Kidney (tissue), 14 donors: Measurements from ENCODE around the gene GFI1B. TPM values are rescaled to one million over a fixed set of nuclear protein-coding genes. Genes with fewer than 3 reads are reported as not detected.
A peak's percentile ranks its signal among the peaks of the same experiment; 100 is the strongest.
"Not testable (repeated sequence)": the region's sequence is repeated elsewhere in the genome, so short reads cannot be mapped to it uniquely, and the experiment has no call there.

Experiments
- DNase-seq, 5 donors: peaks; one replicate each; pipeline ENCODE4 v3.0.0-alpha.2; 2013 to 2020
- FAIRE-seq: peaks from 2 replicates; lab custom pipeline; 2012; peaks lifted over from hg19 to GRCh38; lab: Jason Lieb, UNC
- H3K27ac ChIP-seq, 2 donors: one replicate each; pipeline ENCODE4 v1.7.0; 2013; ENCODE audit warnings: low read depth in 2 of 2, low read length in 2 of 2, inconsistent platforms in 1 of 2
- H3K27me3 ChIP-seq: one replicate; pipeline ENCODE4 v1.7.1; 2013; ENCODE audit warnings: low read length, inconsistent platforms; ENCODE audit not compliant: control insufficient read depth, insufficient read depth
- H3K36me3 ChIP-seq, 3 donors: one replicate each; pipeline versions ENCODE4 v1.7.0 to v1.7.1; 2013; ENCODE audit warnings: low read length in 3 of 3, control low read depth in 1 of 3, inconsistent platforms in 1 of 3; ENCODE audit not compliant: insufficient read depth in 3 of 3, control insufficient read depth in 2 of 3
- H3K4me1 ChIP-seq, 3 donors: one replicate each; pipeline versions ENCODE4 v1.7.0 to v1.7.1; 2013; ENCODE audit warnings: low read length in 3 of 3, inconsistent platforms in 1 of 3, low read depth in 1 of 3; ENCODE audit not compliant: control insufficient read depth in 2 of 3, insufficient read depth in 2 of 3
- H3K4me3 ChIP-seq, 3 donors: one replicate each; pipeline versions ENCODE4 v1.7.0 to v1.8.1; 2013; ENCODE audit warnings: low read length in 3 of 3, control low read depth in 1 of 3, inconsistent platforms in 1 of 3
- H3K9ac ChIP-seq, 3 donors: one replicate each; pipeline versions ENCODE4 v1.7.0 to v1.7.1; 2013; ENCODE audit warnings: low read length in 3 of 3, control low read depth in 1 of 3, inconsistent platforms in 1 of 3
- H3K9me3 ChIP-seq, 3 donors: one replicate each; pipeline versions ENCODE4 v1.7.0 to v1.7.1; 2013; ENCODE audit warnings: low read length in 3 of 3, control low read depth in 1 of 3, inconsistent platforms in 1 of 3; ENCODE audit not compliant: control insufficient read depth in 2 of 3, insufficient read depth in 1 of 3
- CTCF ChIP-seq: IDR thresholded peaks from 3 replicates; pipeline ENCODE4 v1.5.1; 2012; ENCODE audit warnings: mild to moderate bottlenecking, moderate library complexity, borderline replicate concordance; ENCODE audit not compliant: insufficient read depth; ENCODE audit errors: extremely low read depth
- intact Hi-C: fragments of 100-400 bp; cut with DNase I; formaldehyde crosslinking; loops from one replicate; pipeline ENCODE4 v1.11.1; 2022
- polyA plus RNA-seq: library from polyadenylated mRNA; stranded (reverse); fragments of 350-450 nt; fragmentation: Illumina TruSeq; extraction: RNeasy Lipid Tissue Mini Kit (QIAGEN cat#74804); gene quantifications from one replicate; pipeline ENCODE4 v1.2.3, GENCODE V29; 2014; ENCODE audit warnings: low read depth, low replicate concordance; ENCODE audit not compliant: insufficient read depth
- total RNA-seq: library from RNA; stranded (reverse); fragmentation: NEBNext Ultra II Directional; extraction: Animal tissue kit (Norgen Biotek cat#: 25700); gene quantifications from one replicate; pipeline ENCODE4 v1.2.1, GENCODE V29; 2021
- donor health status: control.
- donor health status: control.
- donor health status: control.
- donor health status: control.
- donor health status: control.
- donor health status: DM: yes; HTN: yes; CAD: no.
- donor health status: Normal renal cell carcinoma (clear cell type).

GFI1B gene
- total and polyA plus RNA-seq, 2 donors from 2014 or later, result 0.28 TPM; not detected in 1

- Histone ChIP-seq H3K4me3 (no peak overlapping the region), H3K9me3 (no peaks in the 10 kb centered on the region), H3K27ac (no peak overlapping the region), H3K4me1 (no peaks in the 10 kb centered on the region), H3K9ac (no peak overlapping the region), H3K27me3 (no peaks in the 10 kb centered on the region), H3K36me3 (no peaks in the 10 kb centered on the region)
- FAIRE-seq, result no peak
- intact Hi-C loops, result no loop called here
- DNase-seq, result no peak
- no peak for TF ChIP-seq CTCF
Observed at GRCh38 chr9:132995121-132995420, 16.6 kb downstream of the GFI1B start.

GRCh38 chr9:132995879-132996278 is 17.4 kb downstream of the GFI1B start:
- DNase-seq (peak in 1 of 5 donors; percentile 33), FAIRE-seq (no peak)
- Histone ChIP-seq H3K9ac (no peak overlapping the region), H3K9me3 (no peaks in the 10 kb centered on the region), H3K4me3 (no peak overlapping the region), H3K36me3 (no peaks in the 10 kb centered on the region), H3K27me3 (no peaks in the 10 kb centered on the region), H3K4me1 (no peaks in the 10 kb centered on the region), H3K27ac (no peak overlapping the region)
- no peak for TF ChIP-seq CTCF
- intact Hi-C loops, result no loop called here

- no peak for TF ChIP-seq CTCF
- DNase-seq (peak in 1 of 5 donors; percentile 23), FAIRE-seq (no peak)
- Histone ChIP-seq H3K9me3 (no peaks in the 10 kb centered on the region), H3K27ac (no peak overlapping the region), H3K4me3 (no peak overlapping the region), H3K27me3 (no peaks in the 10 kb centered on the region), H3K9ac (no peak overlapping the region), H3K36me3 (no peaks in the 10 kb centered on the region), H3K4me1 (no peaks in the 10 kb centered on the region)
- intact Hi-C loops, result no loop called here
Observed at GRCh38 chr9:132996526-132996925, 18.0 kb downstream of the GFI1B start.

- peak in 1 of 5 donors; percentile 37 for DNase-seq
Observed at GRCh38 chr9:132997591-132997990, 19.1 kb downstream of the GFI1B start.

GRCh38 chr9:132998221-132998620 is 19.7 kb downstream of the GFI1B start:
- intact Hi-C loops, FAIRE-seq, H3K4me3 ChIP-seq, DNase-seq, H3K4me1 ChIP-seq, H3K27ac ChIP-seq, H3K9me3 ChIP-seq, H3K36me3 ChIP-seq, H3K27me3 ChIP-seq, H3K9ac ChIP-seq: not testable (repeated sequence)

More at GRCh38 chr9:132997591-132997990, 19.1 kb downstream of the GFI1B start:
- TF ChIP-seq CTCF, result no peak
- no peaks in the 10 kb centered on the region for H3K9me3 ChIP-seq
- intact Hi-C loops, result no loop called here
- no peaks in the 10 kb centered on the region for H3K36me3 ChIP-seq
- no peak for FAIRE-seq
- no peak overlapping the region for H3K9ac ChIP-seq
- H3K27me3 ChIP-seq, result no peaks in the 10 kb centered on the region
- H3K27ac ChIP-seq, result no peak overlapping the region
- no peaks in the 10 kb centered on the region for H3K4me1 ChIP-seq
- H3K4me3 ChIP-seq, result no peak overlapping the region
